NCI-H82 treated with DMSO at 0.1 percent for 48 hours (cell line): ENCODE measurements around the gene DHCR24.

Source experiments
- DNase-seq: peaks from one replicate; lab custom pipeline; 2025; ENCODE audit not compliant: unreplicated experiment; lab: John Stamatoyannopoulos, UW

DHCR24 gene

DNA sequence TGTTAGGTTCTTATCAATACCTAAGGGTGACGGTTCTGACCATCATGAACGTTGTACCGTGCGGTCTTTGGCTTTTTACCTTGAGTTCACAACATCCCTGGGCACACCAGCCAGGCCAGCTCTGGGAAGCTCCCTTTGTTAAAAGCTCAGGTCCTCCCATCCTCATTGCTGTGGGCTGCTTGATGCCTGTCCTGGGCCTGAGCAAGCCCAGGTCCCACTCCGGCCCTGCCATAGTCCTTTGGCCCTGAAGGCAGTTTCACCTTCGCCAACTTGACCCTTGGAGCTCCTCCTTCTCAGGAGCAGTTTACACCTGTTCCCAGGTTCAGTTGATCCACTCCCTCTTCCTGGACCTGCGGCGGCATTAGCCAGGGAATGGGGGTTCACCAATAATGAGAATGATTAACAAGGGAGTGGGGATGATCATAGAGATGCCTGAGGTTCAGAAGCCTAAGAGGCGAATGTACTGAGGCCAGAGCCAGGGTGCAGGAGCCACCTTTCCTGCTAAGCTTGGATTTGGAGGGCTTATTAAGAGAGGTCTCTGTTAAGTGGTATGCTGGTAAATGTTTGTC is 40.2 kb downstream of the DHCR24 start:
- no peak for DNase-seq

DNA sequence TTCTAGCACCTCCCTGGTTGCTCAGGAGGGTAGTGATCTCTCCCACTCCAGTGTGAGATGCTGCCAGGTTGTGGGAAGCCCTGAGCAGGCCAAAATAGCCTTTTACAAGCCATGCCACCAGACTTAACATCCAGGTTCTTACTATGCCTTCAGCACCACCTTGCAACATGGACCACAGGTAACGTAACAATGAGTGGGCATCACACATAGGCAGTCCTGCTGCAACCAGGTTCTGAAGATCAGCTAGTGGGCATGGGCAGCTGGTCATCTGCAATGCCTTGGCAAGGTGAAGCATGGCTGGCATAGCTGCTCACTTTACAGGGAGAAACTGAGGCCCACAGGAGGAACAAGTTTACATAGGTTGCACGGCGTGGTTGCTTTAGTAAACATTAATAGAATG is 40.7 kb downstream of the DHCR24 start:
- DNase-seq = no peak

DNA sequence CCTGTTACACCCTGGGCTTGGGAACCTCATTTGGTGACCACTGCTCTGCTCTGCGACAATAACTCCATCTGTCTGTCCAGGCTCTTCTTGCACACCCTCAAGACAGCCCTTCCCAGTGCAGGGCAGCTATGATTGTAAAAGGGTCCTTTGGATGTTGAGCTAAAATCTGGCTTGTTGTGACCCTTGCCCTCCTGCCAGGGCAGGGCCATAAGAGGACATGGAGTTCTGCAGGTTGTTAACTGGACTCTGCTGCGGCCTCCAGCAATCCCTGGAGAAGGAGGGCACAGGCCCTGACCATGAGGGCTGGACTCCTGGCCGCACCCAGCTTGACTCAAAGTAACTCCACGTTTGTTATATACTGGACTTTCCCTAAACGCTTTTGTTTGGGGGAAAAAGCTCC is 41.2 kb downstream of the DHCR24 start:
- no peak for DNase-seq

DNA sequence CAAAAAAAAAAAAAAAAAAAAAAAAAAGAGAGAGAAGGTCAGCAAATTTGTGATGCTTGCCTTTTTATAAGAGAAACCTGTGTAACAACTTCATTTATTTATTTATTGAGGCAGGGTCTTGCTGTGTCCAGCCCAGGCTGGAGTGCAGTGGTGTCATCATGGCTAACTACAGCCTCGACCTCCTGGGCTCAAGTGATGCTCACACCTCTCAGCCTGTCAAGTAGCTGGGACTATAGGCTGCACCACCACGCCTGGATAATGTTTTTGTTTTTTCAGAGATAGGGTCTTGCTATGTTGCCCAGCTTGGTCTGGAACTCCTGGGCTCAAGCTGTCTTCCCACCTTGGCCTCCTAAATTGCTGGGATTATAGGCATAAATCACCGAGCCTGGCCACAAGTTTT is 42.4 kb downstream of the DHCR24 start:
- no peak for DNase-seq

DNA sequence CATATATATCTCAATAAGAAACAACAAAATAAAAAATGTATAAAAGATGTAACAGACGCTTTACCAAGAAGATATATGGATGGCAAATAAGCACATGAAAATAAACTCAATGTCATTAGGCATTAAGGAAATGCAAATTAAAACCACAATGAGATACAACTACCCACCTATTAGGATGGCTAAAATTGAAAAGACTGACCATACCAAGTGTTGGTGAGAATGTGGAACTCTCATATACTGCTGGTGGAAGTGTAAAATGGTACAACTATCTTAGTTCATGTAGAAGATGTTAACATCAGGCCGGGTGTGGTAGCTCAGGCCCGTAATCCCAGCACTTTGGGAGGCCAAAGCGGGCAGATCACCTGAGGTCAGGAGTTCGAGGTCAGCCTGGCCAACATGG is 43.5 kb downstream of the DHCR24 start:
- DNase-seq = no peak

DNA sequence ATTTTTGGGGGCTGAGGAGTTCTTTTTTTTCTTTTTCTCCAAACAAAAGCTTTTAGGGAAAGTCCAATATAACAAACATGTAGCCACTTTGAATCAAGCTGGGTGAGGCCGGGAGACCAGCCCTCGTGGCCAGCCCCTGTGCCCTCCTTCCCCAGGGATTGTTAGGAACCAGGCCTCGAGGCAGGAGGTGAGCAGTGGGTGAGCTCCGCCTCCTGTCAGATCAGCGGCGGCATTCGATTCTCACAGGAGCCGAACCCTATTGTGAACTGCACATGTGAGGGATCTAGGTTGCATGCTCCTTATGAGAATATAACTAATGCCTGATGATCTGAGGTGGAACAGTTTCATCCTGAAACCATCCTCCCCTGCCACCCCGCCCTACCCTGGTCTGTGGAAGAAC is 44.0 kb downstream of the DHCR24 start:
- no peak for DNase-seq

DNA sequence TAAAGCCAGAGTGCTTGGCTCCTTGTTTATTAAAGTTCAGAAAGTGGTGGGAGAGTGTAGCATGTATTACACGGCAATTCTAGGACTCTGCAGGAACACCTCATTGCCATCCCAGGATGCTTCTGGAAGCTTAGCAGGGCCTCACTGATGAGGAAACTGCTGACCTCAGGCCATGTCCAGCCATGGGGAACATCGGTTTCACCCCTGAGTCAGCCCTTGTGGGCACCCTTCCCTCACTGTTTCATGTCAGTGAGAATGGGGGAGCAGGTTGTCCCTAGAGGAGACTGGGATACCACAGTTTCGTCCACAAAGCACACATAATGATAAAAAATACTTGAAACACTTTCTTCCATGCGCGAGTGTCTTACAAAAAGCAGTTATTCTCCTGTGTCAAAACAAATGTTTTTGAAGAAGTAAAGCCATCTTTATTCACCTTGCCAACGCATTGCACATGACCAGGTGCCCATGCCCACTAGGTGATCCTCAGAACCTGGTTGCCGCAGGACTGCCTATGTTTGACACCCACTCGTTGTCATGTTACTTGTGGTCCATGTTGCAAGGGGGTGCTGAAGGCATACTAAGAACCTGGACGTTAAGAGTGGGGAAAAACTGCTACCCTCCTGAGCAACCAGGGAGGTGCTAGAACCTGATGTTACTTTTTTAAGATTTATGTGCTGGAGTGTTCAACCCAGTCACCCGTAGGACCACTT is 44.6 kb downstream of the DHCR24 start:
- no peak for DNase-seq

DNA sequence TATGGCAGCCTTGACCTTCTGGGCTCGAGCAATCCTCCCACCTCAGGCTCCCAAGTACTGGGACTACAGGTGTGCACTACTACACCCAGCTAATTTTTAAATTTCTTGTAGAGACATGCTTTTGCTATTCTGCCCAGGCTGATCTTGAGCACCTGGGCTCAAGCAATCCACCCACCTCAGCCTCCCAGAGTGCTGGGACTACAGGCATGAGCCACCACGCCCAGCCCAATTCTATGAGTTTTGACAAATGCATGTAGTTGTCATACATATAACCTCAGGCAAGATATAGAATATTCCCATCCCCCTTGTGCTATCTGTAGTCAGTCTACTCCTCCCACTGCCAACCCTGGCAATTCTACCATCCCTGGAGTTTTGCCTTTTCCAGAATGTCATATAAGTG is 47.2 kb downstream of the DHCR24 start:
- DNase-seq = no peak

DNA sequence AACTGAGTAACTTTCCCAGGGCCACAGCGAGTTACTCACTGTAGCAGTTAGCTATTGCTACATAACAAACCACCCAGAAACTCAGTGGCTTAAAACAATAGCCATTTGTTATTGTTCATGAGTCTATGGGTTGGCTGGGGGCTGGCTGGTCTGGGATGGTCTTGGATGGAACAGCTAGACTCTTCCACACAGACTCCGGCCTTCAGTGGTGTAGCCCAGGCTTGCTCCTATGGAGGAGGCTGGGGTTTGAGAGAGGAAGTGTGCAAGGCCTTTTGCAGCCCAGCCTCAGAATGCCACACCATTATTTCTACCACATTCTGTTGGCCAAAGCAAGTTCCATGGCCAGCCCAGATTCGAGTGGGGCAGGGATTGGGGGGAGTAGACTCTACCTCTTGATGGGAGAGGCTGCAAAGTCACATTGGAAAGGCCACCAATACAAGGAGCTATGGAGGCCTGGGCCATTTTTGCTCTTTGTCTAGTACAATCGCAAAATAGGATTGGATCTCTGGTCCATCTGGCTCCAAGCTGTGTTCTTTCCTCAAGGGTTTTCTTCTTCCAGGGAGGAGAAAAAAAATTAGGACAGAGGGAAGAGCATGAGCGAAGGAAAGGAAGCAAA is 48.3 kb downstream of the DHCR24 start:
- no peak for DNase-seq

DNA sequence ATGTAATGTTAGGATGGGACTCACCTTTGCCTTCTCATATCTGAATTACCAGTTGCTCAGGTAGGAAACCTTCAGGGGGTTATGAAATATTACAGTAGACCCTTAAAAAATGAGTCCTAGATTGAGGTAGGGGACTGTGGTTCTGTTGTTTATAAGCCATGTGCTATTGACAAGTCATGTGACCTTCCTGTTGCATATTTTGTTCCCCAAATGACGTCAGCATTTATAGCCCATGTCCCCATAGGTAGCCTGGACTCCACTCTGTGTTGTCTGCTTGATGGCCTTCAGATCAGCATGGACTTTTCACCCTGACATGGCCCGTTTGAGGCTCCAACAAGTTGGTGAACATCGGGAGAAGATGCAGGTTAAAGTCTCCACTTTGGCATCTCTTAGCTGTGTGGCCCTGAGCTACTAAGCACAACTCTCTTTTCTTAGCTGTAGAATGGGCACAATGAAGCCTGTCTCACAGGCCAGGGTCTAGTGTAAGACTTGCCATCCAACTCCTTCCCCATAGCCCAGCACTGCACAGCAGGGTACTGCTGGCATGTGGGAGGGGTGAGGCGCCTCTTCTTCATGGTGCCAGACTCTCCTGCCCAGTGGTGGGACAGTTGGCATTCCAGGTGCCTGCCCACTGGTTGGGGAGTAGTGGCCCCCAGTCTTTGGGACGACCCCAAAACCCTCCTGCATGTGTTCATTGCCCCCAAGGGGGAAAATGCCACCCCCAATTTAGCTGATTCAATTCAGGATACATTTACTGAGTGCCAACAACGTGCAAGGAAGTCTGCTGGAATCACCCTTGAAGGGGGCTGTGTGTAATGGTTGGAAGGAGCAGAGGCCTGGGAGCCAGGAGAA is 49.8 kb downstream of the DHCR24 start:
- DNase-seq = no peak

DNA sequence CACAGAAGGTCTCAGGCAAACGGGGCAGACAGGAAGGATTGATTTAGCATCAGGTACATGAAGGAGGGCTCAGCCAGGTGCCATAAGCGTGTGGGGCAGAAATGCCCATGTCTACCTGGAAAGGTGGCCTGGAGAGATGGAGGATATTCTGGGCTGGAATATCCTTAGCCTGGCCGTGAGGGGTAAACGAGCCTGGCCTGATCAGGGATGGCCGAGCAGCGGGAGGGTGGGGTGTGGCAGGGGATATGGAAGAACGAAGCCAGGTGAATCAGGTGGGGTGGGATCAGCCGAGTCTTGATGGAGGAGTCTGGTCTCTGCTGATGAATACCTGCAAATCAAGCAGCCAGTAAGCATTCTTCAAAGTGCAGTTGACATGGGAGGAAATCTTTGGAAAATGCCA is 50.4 kb downstream of the DHCR24 start:
- no peak for DNase-seq

DNA sequence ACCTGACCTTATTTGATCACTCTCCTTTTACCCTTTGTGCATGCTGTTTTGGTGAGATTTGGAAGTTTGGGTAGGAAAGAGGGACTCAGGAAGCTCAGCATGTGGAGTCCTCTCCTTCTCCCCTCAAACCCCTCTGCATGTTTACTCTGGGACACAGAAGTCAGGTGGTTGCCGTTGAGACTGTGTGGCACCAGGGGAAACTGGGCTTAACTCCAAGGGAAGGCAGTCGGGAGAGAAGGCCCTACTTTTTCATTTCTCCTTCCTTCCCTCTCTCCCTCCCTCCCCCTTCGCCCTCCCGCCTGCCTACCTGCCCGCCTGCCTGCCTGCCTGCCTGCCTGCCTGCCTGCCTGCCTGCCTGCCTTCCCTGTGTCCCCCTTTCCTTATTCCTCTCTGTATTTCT is 51.0 kb downstream of the DHCR24 start:
- DNase-seq = no peak

DNA sequence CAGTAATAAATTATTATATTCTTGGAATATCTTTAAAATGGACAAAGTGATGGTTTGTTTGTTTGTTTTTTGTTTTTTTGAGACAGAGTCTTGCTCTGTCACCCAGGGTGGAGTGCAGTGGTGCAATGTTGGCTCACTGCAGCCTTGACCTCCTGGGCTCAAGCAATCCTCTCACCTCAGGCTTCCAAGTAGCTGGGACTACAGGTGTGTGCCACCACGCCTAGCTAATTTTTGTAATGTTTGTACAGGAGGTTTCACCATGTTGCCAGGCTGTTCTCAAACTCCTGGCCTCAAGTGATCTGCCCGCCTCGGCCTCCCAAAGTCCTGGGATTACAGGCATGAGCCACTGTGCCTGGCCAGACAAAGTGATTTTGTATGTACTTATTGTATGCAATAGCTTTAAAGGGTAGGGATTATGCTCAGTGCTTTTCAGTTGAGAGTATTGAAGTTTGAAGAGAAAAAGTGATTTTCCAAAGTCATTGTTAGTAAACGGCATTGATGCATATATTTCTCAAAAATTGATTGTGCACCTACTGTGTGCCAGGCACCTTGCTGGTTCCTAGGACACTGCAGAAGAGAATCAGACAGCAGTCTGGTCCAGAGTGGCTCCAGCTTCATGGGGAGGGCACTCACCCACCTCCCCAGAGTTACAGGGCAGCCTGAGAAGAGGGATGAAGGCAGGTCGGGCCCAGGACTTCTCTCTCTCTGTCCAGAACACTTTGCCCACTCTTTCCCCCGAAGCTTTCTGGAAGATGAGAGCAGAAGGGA is 51.7 kb downstream of the DHCR24 start:
- DNase-seq = no peak

DNA sequence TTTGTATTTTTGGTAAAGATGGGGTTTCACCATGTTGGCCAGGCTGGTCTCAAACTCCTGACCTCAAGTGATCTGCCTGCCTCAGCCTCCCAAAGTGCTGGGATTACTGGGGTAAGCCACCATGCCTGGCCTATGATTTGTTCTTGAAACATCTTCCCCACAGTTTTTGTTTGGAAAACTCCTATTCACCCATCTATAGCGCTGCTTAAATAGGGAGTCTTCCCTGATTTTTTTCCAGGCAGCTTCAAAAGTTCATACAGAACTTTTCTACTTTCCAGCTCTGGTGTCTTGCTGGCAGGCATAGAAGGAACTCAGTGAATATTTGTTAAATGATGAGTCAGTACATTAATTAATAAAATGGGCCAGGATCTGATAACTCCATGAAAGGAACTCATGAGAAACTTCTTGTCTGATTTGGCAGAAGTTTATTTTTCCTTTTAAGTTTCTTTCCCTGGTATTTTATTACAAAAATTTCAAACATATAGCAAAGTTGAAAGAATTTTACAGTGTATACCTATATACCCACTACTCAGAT is 52.9 kb downstream of the DHCR24 start:
- no peak for DNase-seq

DNA sequence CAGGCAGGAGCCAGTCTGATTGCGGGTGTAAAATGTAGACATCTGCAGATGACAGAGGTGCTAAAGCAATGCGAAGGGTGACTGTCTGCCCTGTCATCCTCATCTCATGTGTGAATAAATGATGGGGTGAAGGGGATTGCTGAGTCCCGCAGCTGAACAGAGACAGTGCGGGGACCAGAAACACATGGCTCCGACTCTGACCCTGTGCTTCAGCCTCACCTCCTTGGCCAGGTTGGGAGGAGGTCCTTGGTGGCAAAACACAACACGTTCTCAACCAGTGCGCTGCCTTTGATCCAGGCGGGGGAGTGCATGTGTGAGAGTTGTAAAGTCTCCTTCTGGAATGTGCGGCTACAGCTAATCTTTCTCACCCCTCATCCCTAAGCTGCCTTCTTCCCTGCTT is 53.9 kb downstream of the DHCR24 start:
- DNase-seq = no peak

DNA sequence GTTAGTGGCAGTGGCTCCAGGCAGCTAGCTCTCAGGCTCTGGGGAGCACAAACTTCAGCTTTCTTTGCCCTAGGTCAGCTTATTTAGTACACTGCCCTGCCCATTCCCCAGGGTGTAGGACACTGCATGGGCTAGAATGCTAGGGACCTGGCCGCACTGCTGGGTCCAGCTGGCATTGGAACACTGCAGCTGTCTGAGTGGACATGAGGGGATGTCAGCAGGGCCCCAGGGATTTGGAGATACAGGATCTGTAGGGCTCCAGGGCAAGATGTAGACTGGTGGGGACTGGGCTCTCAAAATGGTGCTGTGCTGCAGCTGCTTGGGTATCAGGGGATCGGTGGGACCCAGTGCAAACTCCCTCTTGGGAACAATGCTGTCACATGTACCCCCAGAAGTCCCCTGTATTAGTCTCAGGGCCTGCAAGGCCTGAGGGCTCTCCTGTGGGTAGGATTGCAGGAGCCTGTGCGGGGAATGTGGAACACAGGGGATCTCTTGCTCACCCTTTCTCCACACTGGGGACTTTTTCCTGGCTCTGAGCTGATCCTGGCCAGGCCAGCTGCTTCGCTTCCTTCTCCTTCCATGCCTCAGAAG is 60.7 kb downstream of the DHCR24 start:
- DNase-seq = no peak

DNA sequence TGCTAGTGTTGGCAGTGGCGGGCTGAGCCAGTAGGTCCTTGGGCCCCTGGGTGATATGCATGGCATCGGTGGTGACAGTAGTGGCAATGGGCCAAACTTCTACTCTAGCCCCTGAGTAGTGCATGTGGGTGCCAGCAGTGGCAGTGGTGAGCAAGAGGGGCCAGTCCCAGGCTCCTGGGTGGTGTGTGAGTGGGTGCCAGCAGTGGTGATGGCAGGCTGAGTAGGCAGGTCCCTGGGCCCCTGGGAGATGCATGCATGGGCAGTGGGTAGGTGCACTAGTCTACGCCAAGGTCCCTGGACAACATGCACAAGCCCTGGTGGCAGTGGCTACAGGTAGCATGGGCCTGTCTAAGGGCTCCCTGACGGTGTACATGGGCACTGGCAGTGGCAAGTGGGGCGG is 61.3 kb downstream of the DHCR24 start:
- no peak for DNase-seq

DNA sequence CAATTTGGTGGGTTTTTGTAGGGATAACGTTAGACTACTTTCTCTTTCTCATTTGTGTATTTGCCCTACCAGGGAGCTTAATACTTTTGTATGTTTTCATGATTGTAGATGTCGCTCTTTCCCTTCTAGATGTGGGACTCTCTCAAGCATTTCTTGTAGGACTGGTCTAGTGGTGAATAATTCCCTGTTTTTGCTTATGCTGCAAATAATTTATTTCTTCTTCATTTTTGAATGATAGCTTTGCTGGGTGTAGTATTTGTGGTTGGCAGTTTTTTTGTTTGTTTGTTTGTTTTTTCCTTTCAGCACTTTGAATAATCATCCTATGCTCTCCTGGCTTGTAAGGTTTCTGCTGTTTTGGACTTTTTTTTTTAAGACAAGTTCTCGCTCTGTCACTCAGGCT is 63.3 kb downstream of the DHCR24 start:
- DNase-seq = no peak

DNA sequence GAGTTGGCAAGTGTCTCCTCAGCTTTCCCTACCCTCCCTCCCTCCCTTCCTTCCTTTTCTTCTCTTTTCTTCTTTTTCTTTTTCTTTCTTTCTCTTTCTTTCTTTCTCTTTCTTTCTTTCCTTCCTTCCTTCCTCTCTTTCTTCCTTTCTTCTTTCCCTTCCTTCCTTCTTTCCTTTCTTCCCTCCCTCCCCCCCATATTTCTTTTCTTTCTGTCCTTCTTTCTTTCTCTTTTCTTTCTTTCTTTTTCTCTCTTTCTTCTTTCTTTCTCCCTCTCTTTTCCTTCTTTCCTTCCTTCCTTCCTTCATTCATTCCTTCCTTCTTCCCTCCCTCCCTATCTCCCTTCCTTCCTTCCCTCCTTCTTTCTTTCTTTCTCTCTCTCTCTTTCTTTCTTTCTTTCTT is 67.3 kb downstream of the DHCR24 start:
- DNase-seq = no peak

DNA sequence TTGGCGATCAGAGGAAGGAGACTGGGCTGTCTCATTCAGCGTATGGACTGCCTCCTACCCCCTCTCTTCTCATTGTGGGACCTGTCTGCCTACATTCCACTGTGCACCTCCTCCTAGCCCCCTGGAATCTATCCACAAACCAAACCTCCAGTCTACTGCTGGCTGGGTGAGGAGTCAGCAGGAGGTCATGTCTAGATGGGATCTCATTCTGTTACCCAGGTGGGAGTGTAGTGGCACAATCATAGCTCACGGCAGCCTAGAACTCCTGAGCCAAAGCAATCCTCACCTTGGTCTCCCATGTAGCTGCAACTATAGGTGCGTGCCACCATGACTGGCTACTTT is 67.8 kb downstream of the DHCR24 start:
- DNase-seq = no peak
